NCI-H1105 (cell line): ENCODE results near the gene ANO6.
"Not testable (repeated sequence)": the region's sequence is repeated elsewhere in the genome, so short reads cannot be mapped to it uniquely, and the experiment has no call there.

Experiments used
- DNase-seq: peaks from one replicate; lab custom pipeline; 2025; lab: John Stamatoyannopoulos, UW

The ANO6 gene

DNA sequence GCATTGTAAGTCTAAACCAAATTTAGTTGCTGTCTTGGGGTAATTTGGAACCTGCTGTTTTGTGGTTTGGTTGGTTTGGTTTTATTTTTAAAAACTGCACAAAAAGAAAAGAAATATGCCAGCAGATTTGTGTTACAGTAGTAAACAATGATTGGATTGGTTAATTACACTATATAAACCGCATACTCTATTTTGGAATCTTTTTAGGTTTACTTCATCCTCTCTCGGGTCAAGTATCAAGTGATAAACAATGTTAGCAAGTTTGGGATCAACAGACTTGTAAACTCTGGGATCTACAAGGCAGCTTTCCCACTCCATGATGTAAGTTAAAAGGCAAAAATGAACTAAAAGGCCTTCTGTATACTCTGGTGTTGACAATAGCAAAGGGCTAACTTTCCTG lies 132.4 kb downstream of the ANO6 start:
- no peak for DNase-seq

DNA sequence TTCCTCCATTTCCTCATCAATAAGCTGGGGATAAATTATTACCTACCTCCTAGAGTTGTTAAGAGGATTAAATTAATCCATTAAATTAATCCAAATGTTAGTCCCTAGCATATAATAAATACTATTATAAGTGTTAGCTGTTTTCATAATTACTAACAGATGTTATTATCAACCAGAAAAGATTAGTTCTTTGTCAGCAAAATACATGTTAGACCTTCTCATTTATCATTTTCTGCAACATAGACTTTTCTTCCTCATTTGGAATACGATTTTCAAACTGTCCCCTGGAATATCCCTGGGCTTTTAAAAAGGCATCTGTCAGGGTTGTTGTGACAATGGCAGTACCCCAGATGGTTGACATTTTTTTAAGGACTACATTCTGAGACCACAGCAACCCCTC lies 133.1 kb downstream of the ANO6 start:
- DNase-seq = no peak

- no peak for DNase-seq
These were observed 134.0 kb downstream of the ANO6 start for GRCh38 chr12:45349916-45350315.

- DNase-seq = no peak
These were observed 135.0 kb downstream of the ANO6 start for GRCh38 chr12:45350861-45351260.

DNA sequence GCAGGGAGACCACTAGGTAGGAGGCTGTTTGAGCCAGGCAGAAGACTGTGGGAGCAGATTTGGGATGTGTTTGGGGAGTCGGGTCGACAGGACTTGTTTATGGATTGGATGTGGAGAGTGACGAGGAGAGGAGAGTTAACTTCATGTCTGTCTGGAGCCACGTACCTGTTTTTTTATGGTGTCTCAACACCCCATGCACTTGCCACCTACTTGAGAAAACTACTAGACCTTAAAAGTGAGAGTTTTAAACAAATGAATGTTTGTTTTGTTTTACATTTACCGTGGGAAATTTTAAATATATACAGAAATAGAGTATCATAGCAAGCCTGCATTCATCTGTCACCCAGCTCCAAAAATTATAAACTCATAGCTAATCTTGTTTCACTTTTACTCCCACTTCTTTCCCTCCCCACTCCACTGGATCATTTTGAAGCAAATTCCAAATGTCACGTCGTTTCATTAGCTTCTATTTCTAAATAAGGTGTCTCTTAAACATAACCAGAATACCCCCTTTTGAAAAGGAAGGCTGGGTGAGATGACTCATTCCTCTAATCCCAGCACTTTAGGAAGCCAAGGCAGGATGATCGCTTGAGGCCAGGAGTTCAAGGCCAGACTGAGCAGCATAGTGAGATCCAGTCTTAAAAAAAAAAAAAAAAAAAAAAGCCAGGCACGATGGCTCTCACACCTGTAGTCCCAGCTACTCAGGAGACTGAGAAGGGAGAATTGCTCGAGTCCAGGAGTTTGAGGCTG lies 136.2 kb downstream of the ANO6 start:
- no peak for DNase-seq

DNA sequence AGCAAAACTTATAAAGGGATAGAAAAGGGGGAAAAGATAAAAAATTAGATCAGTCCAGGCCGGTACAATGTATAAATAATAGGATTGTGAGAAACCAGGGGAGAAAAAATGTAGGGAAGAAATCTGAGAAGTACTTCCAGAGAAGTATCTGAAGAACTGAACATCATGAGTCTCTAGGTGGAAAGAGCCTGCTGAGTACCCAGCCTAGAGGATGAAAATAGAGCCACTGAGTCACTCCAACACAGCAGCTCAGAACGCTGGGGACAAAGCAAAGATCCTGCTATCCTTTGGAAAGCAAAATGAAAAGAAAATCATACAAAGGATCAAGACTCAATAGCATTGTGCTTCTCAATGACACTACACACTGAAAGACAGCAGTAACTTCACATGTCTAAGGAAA lies 138.0 kb downstream of the ANO6 start:
- DNase-seq = no peak

GRCh38 chr12:45354399-45354798 lies 138.5 kb downstream of the ANO6 start:
- DNase-seq = no peak

DNA sequence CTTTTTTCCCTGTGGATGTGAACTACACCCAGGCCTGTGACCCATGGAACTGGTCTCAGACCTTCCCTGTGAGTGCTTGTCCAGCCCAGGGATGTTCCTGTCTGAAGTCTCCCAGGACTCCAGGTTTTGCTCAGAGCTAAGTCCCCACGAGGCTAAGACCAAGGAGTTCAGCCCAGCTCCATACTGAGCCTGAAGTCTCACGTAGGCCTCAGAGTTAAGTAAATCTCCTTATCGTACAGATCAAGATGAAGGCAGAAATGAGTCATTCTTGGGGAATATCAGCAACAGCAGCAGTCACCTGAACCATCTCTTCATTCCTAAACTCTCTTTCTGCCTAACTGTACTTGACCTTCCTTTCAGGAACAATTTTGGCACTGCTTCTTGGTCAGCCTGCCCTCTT lies 139.8 kb downstream of the ANO6 start:
- DNase-seq = no peak

GRCh38 chr12:45356822-45357538 lies 141.1 kb downstream of the ANO6 start:
- DNase-seq = no peak

GRCh38 chr12:45357539-45358417 lies 141.9 kb downstream of the ANO6 start:
- no peak for DNase-seq

- DNase-seq = no peak
These were observed 146.4 kb downstream of the ANO6 start for GRCh38 chr12:45362291-45362690.

- DNase-seq = no peak
These were observed 148.0 kb downstream of the ANO6 start for GRCh38 chr12:45363903-45364302.

GRCh38 chr12:45368841-45369489 lies 153.1 kb downstream of the ANO6 start:
- no peak for DNase-seq

DNA sequence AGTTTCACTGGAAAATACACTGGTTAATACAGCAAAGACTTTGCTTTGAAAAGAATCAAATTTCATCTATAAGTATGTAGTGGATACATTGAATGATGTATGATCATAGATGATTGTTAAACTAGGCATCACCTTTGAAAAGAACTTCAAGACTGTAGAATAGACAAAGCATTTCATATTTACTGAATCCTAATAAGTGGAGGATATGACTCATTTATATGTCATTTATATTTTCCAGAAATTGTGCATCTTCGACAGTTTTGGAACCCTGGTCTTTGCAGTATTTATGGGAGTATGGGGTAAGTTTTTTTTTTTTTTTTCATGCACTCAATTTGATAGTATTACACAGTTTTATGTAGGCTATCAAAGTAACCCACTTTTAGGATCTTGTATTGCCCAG lies 161.9 kb downstream of the ANO6 start:
- DNase-seq = no peak

GRCh38 chr12:45379261-45379660 lies 163.4 kb downstream of the ANO6 start:
- DNase-seq = no peak

- no peak for DNase-seq
These were observed 165.5 kb downstream of the ANO6 start for GRCh38 chr12:45381351-45381750.

DNA sequence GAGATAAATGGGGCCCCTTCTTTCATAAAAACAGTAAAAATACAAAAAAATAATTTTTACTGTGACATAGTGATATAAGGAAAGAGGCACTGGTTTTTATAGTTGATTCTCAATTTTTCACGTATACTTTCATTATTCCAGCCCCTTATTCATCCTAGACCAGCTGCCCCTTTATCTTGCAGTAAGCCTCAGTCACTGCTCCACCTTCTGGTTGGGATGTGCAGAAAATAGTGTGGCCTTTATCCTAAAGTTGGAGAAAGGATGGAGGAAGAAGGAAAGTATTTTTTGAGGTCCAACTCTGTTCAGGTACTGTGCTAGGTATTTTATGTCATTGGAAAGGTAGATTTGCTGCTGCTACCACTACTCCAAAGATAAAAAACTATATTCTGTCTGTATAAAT lies 172.7 kb downstream of the ANO6 start:
- DNase-seq = no peak

GRCh38 chr12:45389426-45389825 lies 173.5 kb downstream of the ANO6 start:
- no peak for DNase-seq

DNA sequence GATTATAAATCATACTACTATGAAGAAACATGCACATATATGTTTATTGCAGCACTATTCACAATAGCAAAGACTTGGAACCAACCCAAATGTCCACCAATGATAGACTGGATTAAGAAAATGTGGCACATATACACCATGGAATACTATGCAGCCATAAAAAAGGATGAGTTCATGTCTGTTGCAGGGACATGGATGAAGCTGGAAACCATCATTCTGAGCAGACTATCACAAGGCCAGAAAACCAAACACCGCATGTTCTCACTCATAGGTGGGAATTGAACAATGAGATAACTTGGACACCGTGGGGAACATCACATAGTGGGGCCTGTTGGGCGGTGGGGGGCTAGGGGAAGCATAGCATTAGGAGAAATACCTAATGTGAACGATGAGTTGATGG lies 181.6 kb downstream of the ANO6 start:
- not testable (repeated sequence) for DNase-seq

- no peak for DNase-seq
These were observed 182.7 kb downstream of the ANO6 start for GRCh38 chr12:45398552-45398951.

- peak; percentile 63 for DNase-seq
These were observed 185.1 kb downstream of the ANO6 start for GRCh38 chr12:45400991-45401390.

DNA sequence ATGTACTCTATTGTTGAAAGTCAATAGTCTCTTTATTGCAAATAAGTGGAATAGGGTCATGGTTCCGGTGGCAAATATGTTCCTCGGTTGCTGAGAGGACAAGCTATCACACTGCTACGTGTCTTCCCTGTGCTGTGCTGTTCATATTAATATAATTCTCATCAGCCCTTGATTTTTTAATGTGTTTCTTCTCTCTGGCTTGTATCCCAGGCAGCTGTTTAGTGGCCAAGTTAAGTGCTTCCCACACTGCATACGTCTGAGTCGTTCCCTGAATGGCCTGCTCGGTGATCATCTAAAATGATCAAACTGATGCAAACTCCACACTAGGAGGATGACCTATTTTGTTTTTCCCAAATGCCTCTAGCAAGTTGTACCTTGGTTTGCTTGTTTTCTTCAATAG lies 186.4 kb downstream of the ANO6 start:
- DNase-seq = peak; percentile 67
